Adrenal gland (tissue), 5 donors: ENCODE data around the gene HIPK4.

Experiments used
- POLR2A ChIP-seq, 2 donors: fragments of 450-650 bp; IDR thresholded peaks; one replicate each; pipeline ENCODE4 v1.6.1; 2017; ENCODE audit warnings: antibody characterized with exemption in 2 of 2, mild to moderate bottlenecking in 2 of 2, moderate library complexity in 1 of 2
- TF ChIP-seq, protein P1 (sequence below), 6 experiments: fragments of 450-650 bp in 4 of 6; fragments of 200-600 bp in 2 of 6; sonication (generic) in 1 of 6; IDR thresholded peaks; 1 replicate in 5 of 6; 2 replicates in 1 of 6; pipeline versions ENCODE4 v1.5.1 to v1.8.0; 2016 to 2021; ENCODE audit warnings: antibody characterized with exemption in 6 of 6, mild to moderate bottlenecking in 2 of 6, moderate library complexity in 1 of 6
- donor health status: DM: no; HTN: no; CAD: no.

DNA sequence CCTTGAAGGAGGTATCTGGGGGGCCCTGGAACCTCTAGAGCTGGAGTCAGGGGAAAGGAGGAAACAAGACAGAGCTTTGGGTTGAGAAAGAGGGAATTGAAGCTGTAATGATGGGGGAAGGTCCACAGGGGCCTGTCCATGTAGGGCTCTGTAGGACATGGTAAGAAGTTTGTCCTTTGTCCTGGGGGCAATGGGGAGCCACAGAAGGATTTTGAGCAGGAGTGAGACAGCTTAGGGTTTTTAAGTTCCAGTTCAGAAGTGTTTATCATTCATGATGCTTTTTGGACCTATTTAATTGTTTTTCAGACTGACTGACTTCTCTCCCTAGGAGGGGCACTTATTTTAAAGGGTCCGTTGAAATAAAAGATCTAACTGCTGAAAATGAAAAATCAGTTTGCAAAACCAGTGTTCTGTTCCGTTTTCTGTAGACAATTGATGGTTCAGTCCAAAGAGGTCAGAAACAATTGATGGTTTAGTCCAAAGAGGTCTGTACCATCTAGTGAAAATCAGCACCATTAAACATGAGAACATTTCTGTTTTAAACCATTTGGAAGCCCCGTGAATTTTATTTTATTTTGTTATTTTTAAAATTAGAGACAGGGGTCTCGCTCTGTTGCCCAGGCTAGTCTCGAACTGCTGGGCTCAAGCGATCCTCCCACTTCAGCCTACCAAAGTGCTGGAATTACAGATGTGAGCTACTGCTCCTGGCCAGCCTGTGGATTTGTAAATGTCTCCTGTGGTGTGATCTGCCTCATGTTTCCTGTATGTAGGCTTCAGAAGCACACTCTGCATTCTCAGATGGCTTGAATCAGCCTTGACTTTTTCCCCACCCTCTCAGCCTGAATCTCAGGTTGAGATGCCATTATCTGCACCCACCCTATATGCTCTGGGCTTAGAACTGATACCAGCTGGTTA lies 33.0 kb downstream of the HIPK4 start:
- TF ChIP-seq, protein P1, sequence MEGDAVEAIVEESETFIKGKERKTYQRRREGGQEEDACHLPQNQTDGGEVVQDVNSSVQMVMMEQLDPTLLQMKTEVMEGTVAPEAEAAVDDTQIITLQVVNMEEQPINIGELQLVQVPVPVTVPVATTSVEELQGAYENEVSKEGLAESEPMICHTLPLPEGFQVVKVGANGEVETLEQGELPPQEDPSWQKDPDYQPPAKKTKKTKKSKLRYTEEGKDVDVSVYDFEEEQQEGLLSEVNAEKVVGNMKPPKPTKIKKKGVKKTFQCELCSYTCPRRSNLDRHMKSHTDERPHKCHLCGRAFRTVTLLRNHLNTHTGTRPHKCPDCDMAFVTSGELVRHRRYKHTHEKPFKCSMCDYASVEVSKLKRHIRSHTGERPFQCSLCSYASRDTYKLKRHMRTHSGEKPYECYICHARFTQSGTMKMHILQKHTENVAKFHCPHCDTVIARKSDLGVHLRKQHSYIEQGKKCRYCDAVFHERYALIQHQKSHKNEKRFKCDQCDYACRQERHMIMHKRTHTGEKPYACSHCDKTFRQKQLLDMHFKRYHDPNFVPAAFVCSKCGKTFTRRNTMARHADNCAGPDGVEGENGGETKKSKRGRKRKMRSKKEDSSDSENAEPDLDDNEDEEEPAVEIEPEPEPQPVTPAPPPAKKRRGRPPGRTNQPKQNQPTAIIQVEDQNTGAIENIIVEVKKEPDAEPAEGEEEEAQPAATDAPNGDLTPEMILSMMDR (IDR thresholded peaks at IDR 0.05), result no peak
- TF ChIP-seq POLR2A (IDR thresholded peaks at IDR 0.05), result no peak
